ENCODE measurements around the gene SMARCAL1. TPM values are rescaled to one million over a fixed set of nuclear protein-coding genes. Genes with fewer than 3 reads are reported as not detected.

SMARCAL1 gene
- total and polyA plus RNA-seq, 2 of the 4 experiments (the other 2 are of a cell fraction), result 13.6 to 21.0 TPM

- peak overlapping the region; percentile 73 for H3K27ac ChIP-seq (ENCODE audit: insufficient read depth, low read length)
- peaks cover 12% of the 10 kb centered on the region; the same call in 1 of the 2 replicates for H3K9me1 ChIP-seq (ENCODE audit: insufficient read depth, low read length)
- no peak for TF ChIP-seq ELK1 (IDR thresholded peaks at IDR 0.05; ENCODE audit: borderline replicate concordance, low read depth, low read length)
- peak; percentile 53 for TF ChIP-seq FOS (IDR thresholded peaks at IDR 0.05; ENCODE audit: low read depth, low read length)
- TF ChIP-seq MAFK (IDR thresholded peaks at IDR 0.05; ENCODE audit: low read depth, low read length), result 0 out of 2 replicates have a peak, but pooled peaks have one; percentile 14
- TF ChIP-seq BHLHE40 (IDR thresholded peaks at IDR 0.05; ENCODE audit: low read depth, low read length), result no peak
- no peak for TF ChIP-seq NFE2L2 (IDR thresholded peaks at IDR 0.05; ENCODE audit: low read depth, low read length)
- TF ChIP-seq RCOR1 (IDR thresholded peaks at IDR 0.05; ENCODE audit: insufficient replicate concordance, low read length), result no peak
- TF ChIP-seq RAD21 (IDR thresholded peaks at IDR 0.05; ENCODE audit: low read length), result no peak
- DNase-seq (peak; percentile 93), ATAC-seq (ENCODE audit: low read depth) (peak; percentile 20)
- H3K4me2 ChIP-seq (ENCODE audit: low read depth, low read length), result peak overlapping the region; percentile 92
- peak overlapping the region; percentile 95 for H2BK20ac ChIP-seq (ENCODE audit: low read depth, low read length)
- H4K91ac ChIP-seq (ENCODE audit: insufficient read depth, low read depth, low read length), result peak overlapping the region; percentile 95
- peaks cover 11% of the 10 kb centered on the region for H4K20me1 ChIP-seq (ENCODE audit: insufficient read depth, low read length)
- H3K9me3 ChIP-seq (ENCODE audit: control insufficient read depth, insufficient read depth, low read length), result no peaks in the 10 kb centered on the region
- peak overlapping the region; percentile 86 for H2BK15ac ChIP-seq (ENCODE audit: low read depth, low read length)
- H3K4ac ChIP-seq (ENCODE audit: low read depth, low read length), result peak overlapping the region; percentile 94
- peak overlapping the region; percentile 68 to 93 for H4K8ac ChIP-seq (ENCODE audit: low read depth in 2 of 2, low read length in 2 of 2)
- peaks cover 8 to 32% of the 10 kb centered on the region in 2 experiments; a peak in 3 of 4 replicates for H3K79me1 ChIP-seq (ENCODE audit: low read depth in 1 of 2, low read length in 2 of 2)
- peak overlapping the region; percentile 59; the same call in 1 of the 2 replicates for H3K4me3 ChIP-seq (ENCODE audit: insufficient read depth, low read depth, low read length)
- ChIA-PET POLR2A (ENCODE audit: unreplicated experiment) (interaction anchor here (0.6 to 1.0 kb wide), 3 partner anchors 14 to 263 kb away, joined by 3 to 5 read pairs (median 3); no protein-coding TSS in a partner anchor), CTCF (interaction anchor here (0.7 to 1.2 kb wide), 3 partner anchors 17 to 223 kb away, joined by 3 to 6 read pairs (median 5); no protein-coding TSS in a partner anchor)
- H3K36me3 ChIP-seq (ENCODE audit: control insufficient read depth, insufficient read depth, low read length), result no peaks in the 10 kb centered on the region
- dilution Hi-C loops (cut with HindIII; ENCODE audit: low sequenced_read_pairs, unreplicated experiment) (no loop called here), in situ Hi-C loops (cut with MboI; ENCODE audit: low sequenced_read_pairs) (no loop called here), intact Hi-C loops (cut with micrococcal nuclease) (loop anchor here (1.0 to 2.0 kb wide), 3 partner anchors 24 to 126 kb away; partner anchors contain the start of genes RPL37A and SMARCAL1)
- peak overlapping the region; percentile 92 for H3K14ac ChIP-seq (replicated peaks; ENCODE audit: low read depth, low read length)
- peak overlapping the region; percentile 81; the same call in 1 of the 2 replicates for H3K18ac ChIP-seq (ENCODE audit: low read depth, low read length)
- peak overlapping the region; percentile 58; the same call in 1 of the 2 replicates for H3K9ac ChIP-seq (ENCODE audit: low read depth, low read length)
- H2AK5ac ChIP-seq (ENCODE audit: low read depth, low read length), result peak overlapping the region; percentile 96
- H3K23ac ChIP-seq (ENCODE audit: low read depth, low read length), result peak overlapping the region; percentile 100
- no peak overlapping the region for H2AFZ ChIP-seq (replicated peaks; ENCODE audit: low read length, poor library complexity)
- no CpG with 5 or more reads among the region's 6 CpGs for WGBS, 2 experiments (ENCODE audit: extremely low coverage in 2 of 2, insufficient read length in 1 of 2)
- H2BK5ac ChIP-seq (ENCODE audit: low read depth, low read length, poor library complexity, severe bottlenecking), result peak overlapping the region; percentile 90
- no TSS peak for BruUV-seq (replicated peaks)
- peak overlapping the region; percentile 97 for H2BK120ac ChIP-seq (ENCODE audit: low read depth, low read length)
- H3K56ac ChIP-seq (ENCODE audit: extremely low read depth, insufficient read depth, low read length), result peak overlapping the region; percentile 99
- H4K5ac ChIP-seq (ENCODE audit: low read depth, low read length), result peak overlapping the region; percentile 44; the same call in 1 of the 2 replicates
- H3K4me1 ChIP-seq (ENCODE audit: control insufficient read depth, insufficient read depth, low read length), result peaks cover 5% of the 10 kb centered on the region; the same call in 1 of the 2 replicates
- H3K27me3 ChIP-seq (ENCODE audit: control insufficient read depth, insufficient read depth, low read length), result no peaks in the 10 kb centered on the region
- peak overlapping the region; percentile 90 for H2AK9ac ChIP-seq (replicated peaks; ENCODE audit: low read depth, low read length, poor library complexity)
Measured at GRCh38 chr2:216372761-216373291, 39.5 kb upstream of the SMARCAL1 start.

Measured in IMR-90 (cell line).